Stomach (tissue), 4 donors: Measurements from ENCODE around the gene RASL12.
"Not testable (repeated sequence)": the region's sequence is repeated elsewhere in the genome, so short reads cannot be mapped to it uniquely, and the experiment has no call there.

Source experiments
- CTCF ChIP-seq, 7 experiments: fragments of 450-650 bp in 4 of 7; fragments of 200-600 bp in 3 of 7; sonication (generic) in 3 of 7; IDR thresholded peaks; one replicate each; pipeline ENCODE4 v1.5.1; 2016 to 2019; ENCODE audit warnings: antibody characterized with exemption in 7 of 7, control low read depth in 2 of 7, mild to moderate bottlenecking in 1 of 7
- POLR2AphosphoS5 ChIP-seq, 3 donors: sonication (generic); formaldehyde crosslinking; IDR thresholded peaks; one replicate each; pipeline ENCODE4 v1.6.1; 2016; ENCODE audit warnings: antibody characterized with exemption in 3 of 3

- not testable (repeated sequence) for TF ChIP-seq CTCF (IDR thresholded peaks at IDR 0.05)
- peak in 1 of 3 donors; percentile 20 for TF ChIP-seq POLR2AphosphoS5 (IDR thresholded peaks at IDR 0.05)
These were observed 23.6 kb downstream of the RASL12 start for GRCh38 chr15:65044218-65044617.
